ENCODE results near the gene GYS1.
"Not testable (repeated sequence)": the region's sequence is repeated elsewhere in the genome, so short reads cannot be mapped to it uniquely, and the experiment has no call there.

Gene GYS1

DNA sequence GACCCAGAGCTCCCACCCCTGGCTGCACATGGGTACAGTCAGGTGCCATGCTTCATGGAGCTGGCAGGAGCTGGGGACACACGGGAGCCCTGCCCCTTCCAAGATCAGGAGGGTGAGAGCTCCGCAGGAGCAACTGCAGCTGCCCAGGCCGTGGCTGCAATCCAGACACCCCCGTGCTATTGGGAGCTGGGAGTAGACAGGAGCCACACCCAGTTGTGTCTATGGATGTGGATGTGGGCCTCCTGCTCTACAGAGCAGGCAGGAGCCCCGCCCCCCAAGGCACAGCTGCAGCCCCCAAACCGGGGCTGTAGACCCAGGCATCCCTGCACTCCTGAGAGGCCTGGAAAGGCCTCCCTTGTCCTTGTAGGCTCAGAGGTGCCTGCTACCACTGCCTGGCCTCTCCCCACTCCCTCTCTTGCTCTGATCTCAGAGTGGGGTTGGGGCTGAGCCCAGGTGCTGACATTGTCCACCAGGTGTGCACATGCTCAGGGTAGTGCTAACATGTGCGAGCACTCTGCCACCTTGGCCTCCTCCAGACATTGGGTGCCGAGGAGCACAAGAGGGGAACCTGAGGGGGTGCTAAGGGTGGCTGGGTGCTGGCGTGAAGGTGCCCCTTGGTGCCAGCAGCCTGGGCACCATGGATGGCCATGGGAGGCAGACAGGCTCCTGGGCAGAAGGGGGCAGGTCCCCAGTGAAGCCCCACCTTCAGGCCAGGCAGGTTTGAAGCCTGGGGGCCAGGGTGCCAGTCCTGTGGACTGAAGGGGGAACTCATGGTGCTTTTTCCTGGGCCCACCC is 46.4 kb downstream of the GYS1 start:
- in situ Hi-C loops (cut with MboI; ENCODE audit: low sequenced_read_pairs), result no loop called here

DNA sequence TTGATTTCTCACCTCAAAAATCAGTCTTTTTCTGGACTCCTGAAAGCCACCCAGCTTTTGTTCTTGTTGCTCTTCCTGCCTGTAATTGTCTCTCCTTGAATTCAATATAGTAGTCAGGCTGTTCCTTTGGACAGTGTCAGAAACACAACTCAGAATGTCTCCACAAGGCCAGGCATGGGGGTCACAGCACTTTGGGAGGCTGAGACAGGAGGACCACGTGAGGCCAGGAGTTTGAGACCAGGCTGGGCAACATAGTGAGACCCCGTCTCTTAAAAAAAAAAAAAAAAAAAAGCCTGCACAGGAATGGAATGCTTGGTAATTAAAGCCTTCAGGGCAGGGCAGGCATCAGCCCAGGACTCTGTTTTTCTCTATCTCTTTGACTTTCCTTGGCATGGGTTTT is 47.3 kb downstream of the GYS1 start:
- in situ Hi-C loops (cut with MboI; ENCODE audit: low sequenced_read_pairs), result no loop called here

DNA sequence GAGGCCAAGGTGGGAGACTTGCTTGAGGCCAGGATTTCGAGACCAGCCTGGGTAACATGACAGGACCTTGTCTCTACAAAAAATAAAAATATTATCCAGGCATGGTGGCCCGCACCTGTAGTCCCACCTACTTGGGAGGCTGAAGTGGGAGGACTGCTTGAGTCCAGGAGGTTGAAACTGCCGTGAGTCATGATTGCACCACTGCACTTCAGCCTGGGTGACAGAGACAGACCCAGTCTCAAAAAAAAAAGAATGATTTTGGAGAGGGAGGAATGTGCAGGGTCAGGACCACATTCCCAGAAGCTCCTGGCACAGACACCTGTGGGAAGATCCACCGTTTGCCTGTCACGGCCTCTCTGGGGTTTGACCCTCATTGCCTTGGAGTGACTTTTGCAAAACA is 47.7 kb downstream of the GYS1 start:
- in situ Hi-C loops (cut with MboI; ENCODE audit: low sequenced_read_pairs), result no loop called here

DNA sequence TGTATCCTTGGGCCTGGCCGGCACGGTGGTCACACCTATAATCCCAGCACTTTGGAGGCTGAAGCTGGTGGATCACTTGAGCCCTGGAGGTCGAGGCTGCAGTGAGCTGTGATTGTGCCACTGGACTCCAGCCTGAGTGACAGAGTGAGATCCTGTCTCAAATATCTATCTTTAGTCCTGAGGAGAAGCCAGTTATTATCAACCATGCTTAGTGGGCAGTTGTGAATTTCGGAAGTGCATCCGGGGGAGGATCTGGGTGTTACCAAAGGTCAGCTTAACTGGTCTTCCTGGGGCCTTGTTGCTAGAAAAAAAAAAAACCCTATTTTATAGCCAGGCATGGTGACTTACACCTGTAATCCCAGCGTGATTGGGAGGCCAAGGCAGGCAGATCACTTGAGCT is 50.0 kb downstream of the GYS1 start:
- in situ Hi-C loops (cut with MboI; ENCODE audit: low sequenced_read_pairs), result no loop called here

DNA sequence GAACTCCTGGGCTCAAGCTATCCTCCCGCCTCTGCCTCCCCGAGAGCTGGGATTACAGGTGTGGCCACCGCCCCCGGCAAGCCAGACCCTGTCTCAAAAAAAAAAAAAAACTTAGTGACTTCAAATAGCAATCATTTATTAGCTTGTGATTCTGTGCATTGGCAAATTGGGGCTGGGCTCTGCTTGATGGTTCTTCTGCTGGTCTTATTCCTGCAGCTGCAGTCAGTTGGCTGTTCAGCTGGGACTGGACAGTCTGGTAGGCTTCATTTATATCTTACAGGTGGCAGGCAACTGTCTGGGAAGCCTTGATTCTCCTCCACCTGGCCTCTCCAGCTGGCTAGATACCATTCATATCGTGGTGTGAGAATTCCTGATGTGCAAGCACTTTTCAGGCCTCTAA is 52.2 kb downstream of the GYS1 start:
- in situ Hi-C loops (cut with MboI; ENCODE audit: low sequenced_read_pairs), result no loop called here

DNA sequence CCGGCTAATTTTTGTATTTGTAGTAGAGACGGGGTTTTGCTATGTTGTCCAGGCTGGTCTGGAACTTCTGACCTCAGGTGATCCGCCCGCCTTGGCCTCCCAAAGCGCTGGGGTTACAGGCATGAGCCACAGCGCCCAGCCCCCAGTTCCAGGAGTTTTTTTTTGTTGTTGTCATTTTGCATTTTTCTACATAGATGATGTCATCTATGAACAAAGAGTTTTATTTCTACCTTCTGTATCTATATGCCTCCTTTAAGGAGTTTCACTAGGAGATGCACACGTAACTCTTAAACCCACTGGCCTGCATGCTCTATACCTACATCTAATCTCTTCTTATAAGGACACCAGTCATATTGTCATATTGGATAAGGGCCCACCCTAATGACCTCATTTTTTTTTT is 54.9 kb downstream of the GYS1 start:
- in situ Hi-C loops (cut with MboI; ENCODE audit: low sequenced_read_pairs), result no loop called here

DNA sequence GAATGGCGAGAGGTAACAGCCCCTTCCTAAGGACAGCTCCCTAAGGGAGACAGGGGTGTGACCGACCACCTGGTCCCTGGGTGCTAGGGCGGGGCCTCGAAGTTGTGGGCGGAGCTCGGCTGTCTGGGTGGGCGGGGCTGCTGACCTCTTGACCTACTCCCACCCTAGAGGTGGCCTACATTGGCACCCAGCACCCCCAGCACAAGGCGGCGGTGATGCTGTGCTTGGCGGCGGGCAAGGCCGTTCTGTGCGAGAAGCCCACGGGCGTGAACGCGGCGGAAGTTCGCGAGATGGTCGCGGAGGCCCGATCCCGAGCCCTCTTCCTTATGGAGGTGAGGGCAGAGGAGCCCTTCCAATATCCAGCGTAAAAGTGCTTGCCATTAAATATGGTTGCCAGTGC is 57.2 kb downstream of the GYS1 start:
- in situ Hi-C loops (cut with MboI; ENCODE audit: low sequenced_read_pairs), result no loop called here

DNA sequence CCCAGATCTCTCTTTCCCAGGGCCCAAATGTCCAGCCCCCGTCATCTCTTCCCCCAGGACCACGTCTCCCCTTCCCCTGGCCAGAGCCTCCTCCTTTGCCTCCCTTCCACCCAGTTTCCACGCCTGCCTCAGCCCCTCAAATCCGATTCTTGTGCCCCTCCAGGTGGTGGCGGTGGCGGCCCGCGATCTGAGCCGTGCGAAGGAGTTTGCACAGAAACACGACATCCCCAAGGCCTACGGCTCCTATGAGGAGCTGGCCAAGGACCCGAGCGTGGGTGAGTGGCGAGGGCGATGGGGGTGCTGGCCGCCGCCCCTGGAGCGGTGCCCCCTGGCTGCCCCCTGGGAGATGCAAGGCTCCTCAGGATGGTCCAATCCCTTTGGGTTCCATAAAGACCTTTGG is 58.3 kb downstream of the GYS1 start:
- in situ Hi-C loops (cut with MboI; ENCODE audit: low sequenced_read_pairs), result no loop called here

DNA sequence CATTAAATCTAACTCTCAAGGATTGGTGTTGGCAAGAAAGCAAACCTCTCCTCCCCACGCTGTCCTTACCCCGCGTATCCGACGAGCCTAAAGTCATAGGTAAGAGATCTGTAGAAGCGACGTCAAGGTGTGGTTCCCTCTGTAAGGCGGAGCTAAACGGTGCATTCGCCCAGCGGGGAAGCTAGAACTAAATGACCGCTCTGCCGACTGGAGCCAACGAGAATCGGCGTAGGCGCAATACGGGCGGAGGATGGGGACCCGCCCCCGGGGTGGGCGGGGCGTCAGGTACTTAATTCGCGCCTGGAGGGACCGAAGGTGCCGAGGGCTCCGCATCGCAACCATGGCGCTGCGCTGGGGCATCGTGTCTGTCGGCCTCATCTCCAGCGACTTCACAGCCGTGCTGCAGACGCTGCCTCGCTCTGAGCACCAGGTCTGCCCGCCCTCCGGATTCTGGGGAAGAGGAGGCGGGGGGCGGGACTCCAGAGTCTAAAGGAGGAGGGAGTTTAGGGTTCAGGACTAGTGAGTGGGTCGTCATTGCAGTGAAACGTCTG is 59.7 kb downstream of the GYS1 start, which contains the start of gene DHDH:
TSS of gene DHDH (plus strand) at position 318 of the 551 bp plus-strand sequence. CDS start at position 341, 23 bp downstream.
- in situ Hi-C loops (cut with MboI; ENCODE audit: low sequenced_read_pairs), result no loop called here

DNA sequence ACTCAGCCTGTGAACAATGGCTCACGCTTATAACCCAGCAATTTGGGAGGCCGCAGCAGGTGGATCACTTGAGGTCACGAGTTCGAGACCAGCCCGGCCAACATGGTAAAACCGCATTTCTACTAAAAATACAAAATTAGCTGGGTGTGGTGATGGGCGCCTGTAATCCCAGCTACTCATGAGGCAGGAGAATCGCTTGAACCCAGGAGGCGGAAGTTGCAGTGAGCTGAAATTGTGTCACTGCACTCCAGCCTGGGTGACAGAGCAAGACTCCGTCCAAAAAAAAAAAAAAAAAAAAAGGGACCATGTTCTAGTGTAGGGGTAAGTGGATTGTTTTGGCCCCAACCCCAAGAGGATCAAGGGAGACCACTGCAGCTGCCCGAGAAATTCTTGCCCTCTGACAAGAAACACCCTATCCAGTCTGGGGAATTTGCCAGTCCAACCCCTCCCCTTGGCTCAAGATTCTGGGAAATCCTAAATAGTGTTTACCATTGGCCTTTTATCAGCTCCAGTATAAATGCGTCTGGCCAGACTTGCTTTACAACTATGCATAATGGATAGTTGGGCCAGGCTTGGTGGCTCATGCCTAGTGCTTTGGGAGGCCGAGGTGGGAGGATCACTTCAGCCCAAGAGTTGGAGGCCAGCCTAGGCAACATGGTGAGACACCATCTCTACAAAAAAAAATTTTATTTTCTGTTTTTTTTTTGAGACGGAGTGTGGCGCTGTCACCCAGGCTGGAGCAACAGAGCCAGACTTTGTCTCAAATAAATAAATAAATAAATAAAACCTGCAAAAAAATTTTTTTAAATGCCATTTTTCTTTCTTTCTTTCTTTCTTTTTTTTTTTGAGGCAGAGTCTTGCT is 64.7 kb downstream of the GYS1 start:
- in situ Hi-C loops (cut with MboI; ENCODE audit: low sequenced_read_pairs), result no loop called here

DNA sequence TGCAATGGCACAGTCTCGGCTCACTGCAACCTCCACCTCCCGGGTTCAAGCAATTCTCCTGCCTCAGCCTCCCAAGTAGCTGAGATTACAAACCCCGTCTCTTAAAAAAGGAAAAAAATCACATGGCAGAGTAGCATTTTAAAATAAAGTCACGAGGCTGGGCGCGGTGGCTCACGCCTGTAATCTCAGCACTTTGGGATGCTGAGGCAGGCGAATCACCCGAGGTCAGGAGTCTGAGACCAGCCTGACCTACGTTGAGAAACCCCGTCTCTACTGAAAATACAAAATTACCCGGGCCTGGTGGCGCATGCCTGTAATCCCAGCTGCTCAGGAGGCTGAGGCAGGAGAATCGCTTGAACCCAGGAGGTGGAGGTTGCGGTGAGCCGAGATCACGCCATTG is 65.4 kb downstream of the GYS1 start:
- in situ Hi-C loops (cut with MboI; ENCODE audit: low sequenced_read_pairs), result not testable (repeated sequence)

DNA sequence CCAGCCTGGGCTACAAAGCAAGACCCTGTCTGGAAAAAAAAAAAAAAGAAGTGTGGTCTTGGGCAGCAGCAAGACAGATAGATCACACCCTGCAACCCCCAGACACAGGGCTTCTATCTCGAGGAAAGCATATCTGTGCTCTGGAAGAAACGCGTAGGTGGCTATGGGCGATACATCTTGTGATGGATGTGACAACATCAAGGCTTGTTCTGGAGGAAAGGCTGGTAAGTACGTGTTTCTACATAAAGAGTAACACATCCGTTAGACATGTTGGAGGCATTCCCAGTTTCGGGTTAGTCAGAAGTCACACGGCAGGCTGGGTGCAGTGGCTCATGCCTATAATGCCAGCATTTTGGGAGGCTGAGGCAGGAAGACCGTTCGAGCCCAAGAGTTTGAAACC is 66.2 kb downstream of the GYS1 start:
- in situ Hi-C loops (cut with MboI; ENCODE audit: low sequenced_read_pairs), result no loop called here

DNA sequence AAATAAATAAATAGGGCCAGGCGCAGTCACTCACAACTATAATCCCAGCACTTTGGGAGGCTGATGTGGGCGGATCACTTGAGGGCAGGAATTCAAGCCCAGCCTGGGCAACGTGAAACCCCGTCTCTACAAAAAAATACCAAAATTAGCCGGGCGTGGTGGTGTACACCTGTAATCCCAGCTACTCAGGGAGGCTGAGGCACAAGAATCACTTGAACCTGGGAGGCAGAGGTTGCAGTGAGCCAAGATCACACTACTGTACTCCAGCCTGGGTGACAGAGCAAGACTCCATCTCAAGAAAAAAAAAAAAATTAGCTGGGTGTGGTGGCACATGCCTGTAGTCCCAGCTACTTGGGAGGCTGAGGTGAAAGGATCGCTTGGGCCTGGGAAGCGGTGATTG is 67.2 kb downstream of the GYS1 start:
- in situ Hi-C loops (cut with MboI; ENCODE audit: low sequenced_read_pairs), result not testable (repeated sequence)

DNA sequence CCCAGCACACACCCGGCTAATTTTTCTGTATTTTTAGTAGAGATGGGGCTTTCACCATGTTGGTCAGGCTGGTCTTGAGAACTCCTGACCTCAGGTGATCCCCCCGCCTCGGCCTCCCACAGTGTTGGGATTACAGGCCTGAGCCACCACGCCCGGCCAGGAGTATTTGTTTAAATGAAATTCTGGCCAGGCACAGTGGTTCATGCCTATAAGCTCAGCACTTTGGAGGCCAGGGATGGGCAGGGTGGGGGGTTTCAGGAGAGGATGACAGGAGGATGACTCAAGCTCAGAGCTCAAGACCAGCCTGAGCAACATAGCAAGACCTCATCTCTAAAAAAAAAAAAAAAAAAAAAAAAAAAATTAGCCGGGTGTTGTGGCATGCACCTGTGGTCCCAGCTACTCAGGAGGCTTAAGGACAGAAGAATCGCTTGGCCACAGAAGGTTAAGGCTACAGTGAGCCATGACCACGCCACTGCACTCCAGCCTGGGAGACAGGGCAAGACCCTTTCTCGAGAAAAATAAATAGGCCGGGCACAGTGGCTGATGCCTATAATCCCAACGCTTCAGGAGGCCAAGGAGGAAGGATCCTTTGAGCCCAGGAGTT is 67.8 kb downstream of the GYS1 start:
- in situ Hi-C loops (cut with MboI; ENCODE audit: low sequenced_read_pairs), result no loop called here

DNA sequence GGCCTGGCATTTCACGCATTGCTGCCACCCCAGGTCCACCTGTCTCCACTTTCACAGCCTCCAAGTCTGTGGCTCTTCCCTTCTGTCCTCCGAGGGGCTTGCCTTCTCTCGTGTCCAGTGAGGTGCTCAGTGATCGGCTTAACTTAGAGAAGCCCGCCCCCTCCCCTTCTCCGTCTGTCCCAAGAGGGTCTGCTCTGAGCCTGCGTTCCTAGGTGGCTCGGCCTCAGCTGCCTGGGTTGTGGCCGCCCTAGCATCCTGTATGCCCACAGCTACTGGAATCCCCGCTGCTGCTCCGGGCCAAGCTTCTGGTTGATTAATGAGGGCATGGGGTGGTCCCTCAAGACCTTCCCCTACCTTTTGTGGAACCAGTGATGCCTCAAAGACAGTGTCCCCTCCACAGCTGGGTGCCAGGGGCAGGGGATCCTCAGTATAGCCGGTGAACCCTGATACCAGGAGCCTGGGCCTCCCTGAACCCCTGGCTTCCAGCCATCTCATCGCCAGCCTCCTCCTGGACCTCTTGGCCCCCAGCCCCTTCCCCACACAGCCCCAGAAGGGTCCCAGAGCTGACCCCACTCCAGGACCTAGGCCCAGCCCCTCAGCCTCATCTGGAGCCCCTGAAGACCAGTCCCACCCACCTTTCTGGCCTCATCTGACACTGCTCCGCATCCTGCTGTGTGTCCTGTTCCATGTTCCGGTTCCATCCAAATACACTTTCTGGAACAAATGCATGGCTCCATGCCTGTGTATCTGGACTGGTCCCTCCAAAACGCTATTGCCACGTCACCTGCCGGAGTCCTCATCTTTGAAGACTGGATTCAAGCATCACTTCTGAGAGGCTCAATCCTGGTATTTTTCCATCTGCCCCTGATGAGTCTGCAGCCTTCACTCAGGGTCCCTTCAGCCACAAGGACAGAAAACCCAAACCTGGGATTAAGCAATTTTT is 70.3 kb downstream of the GYS1 start:
- in situ Hi-C loops (cut with MboI; ENCODE audit: low sequenced_read_pairs), result no loop called here

DNA sequence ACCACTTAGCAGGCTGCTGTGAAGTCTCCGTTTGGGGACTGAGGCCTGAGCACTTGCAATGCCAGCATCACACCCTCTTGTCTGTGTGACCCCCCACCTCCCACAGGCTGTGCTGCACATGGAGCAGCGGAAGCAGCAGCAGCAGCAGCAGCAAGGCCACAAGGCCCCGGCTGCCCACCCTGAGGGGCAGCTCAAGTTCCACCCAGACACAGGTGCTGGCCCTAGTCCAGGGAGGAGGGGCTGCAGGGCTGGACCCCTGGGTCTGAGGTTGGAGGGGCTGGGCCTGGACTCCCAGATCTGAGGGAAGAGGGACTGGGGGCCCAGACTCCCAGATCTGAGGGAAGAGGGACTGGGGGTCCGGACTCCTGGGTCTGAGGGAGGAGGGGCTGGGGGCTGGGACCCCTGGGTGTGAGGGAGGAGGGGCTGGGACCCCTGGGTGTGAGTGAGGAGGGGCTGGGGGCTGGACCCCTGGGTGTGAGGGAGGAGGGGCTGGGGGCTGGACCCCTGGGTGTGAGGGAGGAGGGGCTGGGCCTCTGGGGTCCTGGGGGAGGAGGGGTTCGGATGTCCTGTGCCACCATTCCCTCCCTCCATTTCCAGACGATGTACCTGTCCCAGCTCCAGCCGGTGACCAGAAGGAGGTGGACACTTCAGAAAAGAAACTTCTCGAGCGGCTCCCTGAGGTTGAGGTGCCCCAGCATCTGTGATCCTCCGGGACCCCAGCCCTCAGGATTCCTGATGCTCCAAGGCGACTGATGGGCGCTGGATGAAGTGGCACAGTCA is 71.2 kb downstream of the GYS1 start:
- in situ Hi-C loops (cut with MboI; ENCODE audit: low sequenced_read_pairs), result no loop called here

DNA sequence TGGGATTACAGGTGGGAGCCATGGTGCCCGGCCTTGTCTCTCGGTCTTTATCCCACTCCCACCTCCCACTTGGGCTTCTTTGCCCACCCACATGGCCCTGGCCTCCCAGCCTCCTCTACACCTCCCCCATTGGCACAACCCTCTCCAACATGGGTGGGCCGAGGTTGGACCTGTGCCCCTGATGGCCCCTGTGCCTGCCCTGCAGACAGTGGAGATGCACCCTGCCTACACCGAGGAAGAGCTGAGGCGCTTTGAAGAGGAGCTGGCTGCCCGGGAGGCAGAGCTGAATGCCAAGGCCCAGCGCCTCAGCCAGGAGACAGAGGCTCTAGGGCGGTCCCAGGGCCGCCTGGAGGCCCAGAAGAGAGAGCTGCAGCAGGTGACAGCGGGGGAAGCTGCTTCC is 72.2 kb downstream of the GYS1 start:
- in situ Hi-C loops (cut with MboI; ENCODE audit: low sequenced_read_pairs), result no loop called here

DNA sequence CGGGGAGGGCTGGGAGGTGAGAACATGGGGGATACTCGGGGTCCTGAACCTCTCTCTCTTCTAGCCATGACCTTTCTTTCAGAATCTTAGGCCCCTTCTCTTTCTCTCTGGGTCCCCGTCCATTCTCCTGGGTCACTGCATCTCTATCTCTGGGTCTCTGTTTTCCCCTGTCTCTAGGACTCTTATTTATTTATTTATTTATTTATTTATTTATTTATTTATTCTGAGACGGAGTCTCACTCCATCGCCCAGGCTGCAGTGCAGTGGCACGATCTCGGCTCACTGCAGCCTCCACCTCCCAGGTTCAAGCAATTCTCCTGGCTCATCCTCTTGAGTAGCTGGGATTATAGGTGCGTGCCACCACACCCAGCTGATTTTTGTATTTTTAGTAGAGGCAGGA is 73.8 kb downstream of the GYS1 start:
- in situ Hi-C loops (cut with MboI; ENCODE audit: low sequenced_read_pairs), result not testable (repeated sequence)

DNA sequence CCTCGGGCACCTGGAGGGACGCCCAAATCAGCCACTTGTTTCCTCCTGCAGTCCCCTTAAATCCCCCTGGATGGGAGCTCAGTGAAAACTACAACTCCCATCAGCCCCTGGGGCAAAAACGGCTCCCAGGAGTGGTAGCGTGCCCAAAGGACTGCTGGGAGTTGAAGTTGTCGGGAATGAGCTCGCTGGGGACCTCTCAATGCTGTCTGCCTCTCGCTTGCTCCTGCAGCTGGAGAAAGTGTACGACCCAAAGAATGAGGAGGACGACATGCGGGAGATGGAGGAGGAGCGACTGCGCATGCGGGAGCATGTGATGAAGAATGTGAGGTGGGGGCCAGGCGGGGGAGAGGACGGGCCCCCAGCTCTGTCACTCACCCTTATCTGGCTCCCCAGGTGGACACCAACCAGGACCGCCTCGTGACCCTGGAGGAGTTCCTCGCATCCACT is 74.3 kb downstream of the GYS1 start:
- in situ Hi-C loops (cut with MboI; ENCODE audit: low sequenced_read_pairs), result no loop called here
